ENCODE data around the gene CNTN4. TPM values are rescaled to one million over a fixed set of nuclear protein-coding genes. Genes with fewer than 3 reads are reported as not detected.

CNTN4 gene
- total RNA-seq, 4 donors from 2014 or later = 5.8 to 15.5 (median 9.0) TPM

GRCh38 chr3:2141482-2141881 lies 42.8 kb downstream of the CNTN4 start:
- no peaks in the 10 kb centered on the region for H3K4me1 ChIP-seq
- no peak overlapping the region for H3K27ac ChIP-seq
- H3K27me3 ChIP-seq = no peaks in the 10 kb centered on the region
- no peak for ATAC-seq
- no peak for TF ChIP-seq CTCF (IDR thresholded peaks at IDR 0.05)
- no peak for TF ChIP-seq EP300 (IDR thresholded peaks at IDR 0.05)
- TF ChIP-seq POLR2A (IDR thresholded peaks at IDR 0.05) = no peak
- TF ChIP-seq POLR2AphosphoS5 (IDR thresholded peaks at IDR 0.05) = no peak
- H3K4me3 ChIP-seq = no peak overlapping the region
- H3K9me3 ChIP-seq = no peaks in the 10 kb centered on the region
- 90 to 92% methylated on average over 1 of the region's 1 CpG for WGBS, 2 donors (ENCODE audit: low coverage in 1 of 2)
- H3K36me3 ChIP-seq = no peaks in the 10 kb centered on the region

DNA sequence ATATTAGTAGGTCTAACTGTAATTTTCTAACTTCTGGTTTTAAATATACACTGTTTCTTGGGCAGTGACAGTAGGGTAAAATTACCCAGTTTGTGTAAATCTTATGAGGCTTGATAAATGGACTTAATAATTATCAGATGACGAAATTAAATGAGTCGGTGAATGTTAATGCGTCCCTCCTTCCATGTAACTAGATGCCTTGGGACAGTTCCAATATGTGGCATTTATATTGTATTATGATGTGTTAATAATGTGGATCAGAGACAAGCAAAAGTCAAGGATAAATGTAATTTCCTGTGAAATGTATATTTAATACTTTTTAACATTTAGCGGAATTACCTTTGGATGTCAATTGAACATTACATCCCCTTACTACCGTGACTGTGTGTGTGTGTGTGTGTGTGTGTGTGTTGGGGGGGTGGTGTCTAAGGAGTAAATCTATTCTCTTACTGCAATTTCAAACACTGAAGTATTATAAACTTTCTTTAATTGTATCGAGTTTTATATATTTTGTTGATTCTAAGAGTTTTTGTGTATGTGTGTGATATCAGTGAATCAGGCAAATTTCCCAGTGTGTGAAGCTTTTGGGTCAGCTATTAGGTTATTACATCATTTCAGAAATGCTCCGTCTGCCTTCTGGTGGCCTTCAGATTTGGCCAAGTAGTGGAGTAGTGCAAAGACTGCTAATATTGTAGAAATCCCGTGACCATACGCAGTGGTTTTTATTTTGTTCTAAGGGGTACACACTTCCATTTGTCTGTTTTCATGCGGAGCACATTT lies 50.1 kb downstream of the CNTN4 start:
- H3K27me3 ChIP-seq = no peaks in the 10 kb centered on the region
- 72 to 77% methylated on average over 10 of the region's 10 CpGs for WGBS, 2 donors (ENCODE audit: low coverage in 1 of 2)
- H3K4me1 ChIP-seq = no peaks in the 10 kb centered on the region
- H3K4me3 ChIP-seq = no peak overlapping the region
- H3K27ac ChIP-seq = no peak overlapping the region
- H3K9me3 ChIP-seq = no peaks in the 10 kb centered on the region
- ATAC-seq = no peak
- H3K36me3 ChIP-seq = no peaks in the 10 kb centered on the region
- no peak for TF ChIP-seq CTCF (IDR thresholded peaks at IDR 0.05)
- TF ChIP-seq POLR2AphosphoS5 (IDR thresholded peaks at IDR 0.05) = no peak
- no peak for TF ChIP-seq POLR2A (IDR thresholded peaks at IDR 0.05)
- TF ChIP-seq EP300 (IDR thresholded peaks at IDR 0.05) = no peak

DNA sequence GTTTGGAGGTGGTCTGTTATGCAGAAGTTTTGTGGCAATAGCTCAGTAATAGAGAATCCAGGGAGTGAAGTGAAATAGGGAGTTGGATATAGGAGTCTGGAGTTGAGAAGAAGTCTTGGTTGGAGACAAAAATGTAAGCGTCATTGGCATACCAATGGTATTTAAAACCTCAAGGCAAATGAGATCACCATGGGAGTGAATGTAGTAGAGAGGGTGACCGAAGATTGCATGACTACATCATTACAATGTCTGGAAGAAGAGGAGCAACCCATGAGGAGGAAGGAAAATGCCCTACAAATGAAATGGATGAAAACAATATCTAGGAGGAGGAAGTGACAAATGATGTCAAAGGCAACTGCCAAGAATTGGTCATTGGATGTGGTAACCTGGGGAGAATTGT lies 54.4 kb downstream of the CNTN4 start:
- Histone ChIP-seq H3K4me3 (no peak overlapping the region), H3K36me3 (no peaks in the 10 kb centered on the region), H3K4me1 (no peaks in the 10 kb centered on the region), H3K27ac (no peak overlapping the region), H3K27me3 (no peaks in the 10 kb centered on the region), H3K9me3 (no peaks in the 10 kb centered on the region)
- no peak for TF ChIP-seq EP300 (IDR thresholded peaks at IDR 0.05)
- TF ChIP-seq POLR2AphosphoS5 (IDR thresholded peaks at IDR 0.05) = no peak
- TF ChIP-seq CTCF (IDR thresholded peaks at IDR 0.05) = no peak
- TF ChIP-seq POLR2A (IDR thresholded peaks at IDR 0.05) = no peak
- WGBS, 2 donors (ENCODE audit: low coverage in 1 of 2) = 89 to 92% methylated on average over 2 of the region's 2 CpGs
- ATAC-seq = no peak

- Histone ChIP-seq H3K4me1 (no peaks in the 10 kb centered on the region), H3K27ac (no peak overlapping the region), H3K4me3 (no peak overlapping the region), H3K36me3 (no peaks in the 10 kb centered on the region), H3K27me3 (no peaks in the 10 kb centered on the region), H3K9me3 (no peaks in the 10 kb centered on the region)
- TF ChIP-seq POLR2AphosphoS5 (IDR thresholded peaks at IDR 0.05) (no peak), CTCF (IDR thresholded peaks at IDR 0.05) (no peak), POLR2A (IDR thresholded peaks at IDR 0.05) (no peak), EP300 (IDR thresholded peaks at IDR 0.05) (no peak)
- WGBS, 2 donors (ENCODE audit: low coverage in 1 of 2) = 50 to 61% methylated on average over 5 of the region's 5 CpGs
- no peak for ATAC-seq
These were observed 54.9 kb downstream of the CNTN4 start for GRCh38 chr3:2153547-2153946.

- no peak overlapping the region for H3K27ac ChIP-seq
These were observed 56.0 kb downstream of the CNTN4 start for GRCh38 chr3:2154621-2155020.

More at GRCh38 chr3:2154621-2155020, 56.0 kb downstream of the CNTN4 start:
- 6 to 9% methylated on average over 3 of the region's 3 CpGs for WGBS, 2 donors (ENCODE audit: low coverage in 1 of 2)
- TF ChIP-seq CTCF (IDR thresholded peaks at IDR 0.05) (no peak), POLR2AphosphoS5 (IDR thresholded peaks at IDR 0.05) (no peak), POLR2A (IDR thresholded peaks at IDR 0.05) (no peak), EP300 (IDR thresholded peaks at IDR 0.05) (no peak)
- Histone ChIP-seq H3K4me1 (no peaks in the 10 kb centered on the region), H3K27me3 (no peaks in the 10 kb centered on the region), H3K4me3 (no peak overlapping the region), H3K9me3 (no peaks in the 10 kb centered on the region), H3K36me3 (no peaks in the 10 kb centered on the region)
- peak; percentile 19 for ATAC-seq

Data from gastroesophageal sphincter (tissue), 4 donors.